GM13976 (cell line): Measurements from ENCODE around the gene HEATR5A.

Experiments used
- DNase-seq: peaks from one replicate; pipeline ENCODE4 v3.0.0; 2012; ENCODE audit warnings: low spot score
- CTCF ChIP-seq: IDR thresholded peaks from 2 replicates; pipeline ENCODE4 v1.5.1; 2012; ENCODE audit warnings: borderline replicate concordance, mild to moderate bottlenecking; ENCODE audit not compliant: insufficient read depth; ENCODE audit errors: extremely low read depth, missing control alignments, control extremely low read depth
- in situ Hi-C: fragments of 300-500 bp; cut with MboI; formaldehyde crosslinking; loops from one replicate; pipeline ENCODE4 v1.12.0; 2022; ENCODE audit warnings: low sequenced_read_pairs, mixed read lengths, inconsistent platforms; ENCODE audit not compliant: unreplicated experiment

HEATR5A gene

GRCh38 chr14:31426663-31427062 is 6.3 kb upstream of the HEATR5A start:
- in situ Hi-C loops: no loop called here
- no peak for DNase-seq
- peak; percentile 3 for TF ChIP-seq CTCF

- TF ChIP-seq CTCF: no peak
- no peak for DNase-seq
- in situ Hi-C loops: no loop called here
Measured at GRCh38 chr14:31425905-31426304, 5.6 kb upstream of the HEATR5A start.

GRCh38 chr14:31421200-31421599 is 850 bp upstream of the HEATR5A start:
- no peak for DNase-seq
- TF ChIP-seq CTCF: no peak
- in situ Hi-C loops: no loop called here

GRCh38 chr14:31419967-31420318 is 407 bp downstream of the HEATR5A start:
- peak; percentile 56 for DNase-seq
- in situ Hi-C loops: no loop called here
- TF ChIP-seq CTCF: no peak

- TF ChIP-seq CTCF: no peak
- in situ Hi-C loops: no loop called here
- no peak for DNase-seq
Measured at GRCh38 chr14:31419179-31419966, 977 bp downstream of the HEATR5A start.

- in situ Hi-C loops: no loop called here
- TF ChIP-seq CTCF: no peak
- no peak for DNase-seq
Measured at GRCh38 chr14:31418440-31418839, 1.9 kb downstream of the HEATR5A start.
